T-cell (primary cell): ENCODE data around the gene FABP7. TPM values are rescaled to one million over a fixed set of nuclear protein-coding genes. Genes with fewer than 3 reads are reported as not detected.
"Not testable (repeated sequence)": the region's sequence is repeated elsewhere in the genome, so short reads cannot be mapped to it uniquely, and the experiment has no call there.

Source experiments
- ATAC-seq, 4 experiments: fragments of 200-7000 bp in 3 of 4; fragments of 150-1000 bp in 1 of 4; cut with Tn5 transposase; replicated peaks in 1 of 4; 1 replicate in 3 of 4; 2 replicates in 1 of 4; pipeline ENCODE4 v1.10.0; 2021; ENCODE audit warnings: moderate library complexity in 3 of 4, mild to moderate bottlenecking in 2 of 4, moderate number of reproducible peaks in 1 of 4
- CTCF ChIA-PET, 2 donors: fragments of 300-600 bp; sonication (Branson Sonifier 250); formaldehyde crosslinking; loops; one replicate each; lab custom pipeline; 2022; ENCODE audit warnings: antibody characterized with exemption in 2 of 2; lab: Charles Lee
- POLR2A ChIA-PET, 2 donors: fragments of 300-600 bp; sonication (Branson Sonifier 250); formaldehyde crosslinking; loops; one replicate each; lab custom pipeline; 2022; ENCODE audit warnings: antibody characterized with exemption in 2 of 2; lab: Charles Lee
- DNase-seq, 35 experiments: peaks; one replicate each; pipeline versions ENCODE4 v3.0.0 to v3.0.0-alpha.2; 2013 to 2023
- H3K27ac ChIP-seq: one replicate; pipeline ENCODE4 v1.5.1; 2013; ENCODE audit warnings: low read length
- H3K27me3 ChIP-seq, 2 experiments: replicated peaks in 1 of 2; 1 replicate in 1 of 2; 2 replicates in 1 of 2; pipeline versions ENCODE4 v1.6.1 to v1.7.0; 2013; ENCODE audit warnings: low read length in 1 of 2, mixed read lengths in 1 of 2; ENCODE audit not compliant: control insufficient read depth in 2 of 2, insufficient read depth in 2 of 2; ENCODE audit errors: extremely low read depth in 1 of 2
- H3K36me3 ChIP-seq, 2 donors: 1 replicate in 1 of 2; 2 replicates in 1 of 2; pipeline versions ENCODE4 v1.6.1 to v1.7.0; 2013; ENCODE audit warnings: low read length in 1 of 2; ENCODE audit not compliant: control insufficient read depth in 2 of 2, insufficient read depth in 1 of 2; ENCODE audit errors: extremely low read depth in 1 of 2
- H3K4me1 ChIP-seq, 2 experiments: 1 replicate in 1 of 2; 2 replicates in 1 of 2; pipeline versions ENCODE4 v1.6.1 to v1.7.0; 2013; ENCODE audit warnings: low read length in 2 of 2, mixed read lengths in 1 of 2; ENCODE audit not compliant: insufficient read depth in 2 of 2, control insufficient read depth in 1 of 2; ENCODE audit errors: extremely low read depth in 1 of 2
- H3K4me3 ChIP-seq, 2 donors: 1 replicate in 1 of 2; 2 replicates in 1 of 2; pipeline versions ENCODE4 v1.5.1 to v1.7.0; 2013; ENCODE audit warnings: mild to moderate bottlenecking in 2 of 2, low read length in 1 of 2, moderate library complexity in 1 of 2; ENCODE audit not compliant: control insufficient read depth in 1 of 2; ENCODE audit errors: extremely low read depth in 1 of 2
- H3K9me3 ChIP-seq: 2 replicates; pipeline ENCODE4 v1.7.0; 2013
- H3K27ac Mint-ChIP-seq, 2 donors: one replicate each; pipeline ENCODE4 v1.8.0; 2020 to 2021; ENCODE audit warnings: mild to moderate bottlenecking in 2 of 2, mixed read lengths in 2 of 2
- H3K27me3 Mint-ChIP-seq, 2 donors: one replicate each; pipeline ENCODE4 v1.8.0; 2021 to 2022; ENCODE audit warnings: mixed read lengths in 2 of 2
- H3K36me3 Mint-ChIP-seq: one replicate; pipeline ENCODE4 v1.8.0; 2021; ENCODE audit warnings: mixed read lengths
- H3K4me1 Mint-ChIP-seq, 3 donors: one replicate each; pipeline ENCODE4 v1.8.0; 2020 to 2022; ENCODE audit warnings: mixed read lengths in 3 of 3, mild to moderate bottlenecking in 1 of 3
- H3K4me3 Mint-ChIP-seq, 3 donors: one replicate each; pipeline ENCODE4 v1.8.0; 2020 to 2022; ENCODE audit warnings: mild to moderate bottlenecking in 3 of 3, mixed read lengths in 3 of 3, moderate library complexity in 3 of 3
- H3K9me3 Mint-ChIP-seq, 3 donors: one replicate each; pipeline ENCODE4 v1.8.0; 2020 to 2022; ENCODE audit warnings: mixed read lengths in 3 of 3
- WGBS: methylation state at CpG from one replicate; pipeline ENCODE4 v1.1.5; 2013; ENCODE audit warnings: missing lambda C conversion rate; ENCODE audit not compliant: insufficient coverage; 5-methylcytosine and 5-hydroxymethylcytosine counted together
- total RNA-seq, 35 experiments: library from RNA in 6 of 35; stranded (reverse) in 6 of 35; fragments of 120-200 nt in 1 of 35; gene quantifications; one replicate each; pipeline versions ENCODE4 v1.2.1 to v1.2.4 and lab custom pipeline; 2013 to 2026

Gene FABP7
- total RNA-seq, 5 donors from 2014 or later (not counting 1 experiment from before 2014, with no cell fraction given): not detected

DNA sequence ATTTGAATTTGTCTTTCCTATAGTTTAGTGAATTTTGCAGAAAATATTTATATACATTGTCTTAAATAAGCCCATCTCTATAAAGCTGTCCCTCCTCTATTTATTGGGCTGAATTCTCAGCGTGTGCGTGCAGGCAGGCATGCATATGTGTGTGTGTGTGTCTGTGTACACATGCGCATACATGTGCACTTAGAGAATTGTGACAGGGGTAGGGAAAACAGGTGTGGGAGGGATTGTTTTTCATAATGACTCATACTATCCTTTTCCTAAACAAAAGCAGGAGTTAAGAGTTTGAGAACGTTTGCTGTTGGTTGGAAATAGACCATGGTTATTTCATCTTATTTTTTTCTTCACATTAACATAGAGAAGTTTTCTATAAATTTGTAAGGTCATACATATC is 43.4 kb upstream of the FABP7 start:
- no peak overlapping the region for H3K27ac Mint-ChIP-seq
- no peak overlapping the region for H3K4me3 Mint-ChIP-seq
- H3K36me3 Mint-ChIP-seq: no peaks in the 10 kb centered on the region
- WGBS: no CpG with 5 or more reads among the region's 4 CpGs
- H3K27ac ChIP-seq: no peak overlapping the region
- DNase-seq (no peak), ATAC-seq (no peak)
- POLR2A ChIA-PET: no interaction called here
- H3K27me3 Mint-ChIP-seq: peaks cover 4% of the 10 kb centered on the region in 2 donors
- no peak overlapping the region for H3K4me3 ChIP-seq
- H3K4me1 ChIP-seq: no peaks in the 10 kb centered on the region
- H3K4me1 Mint-ChIP-seq: no peaks in the 10 kb centered on the region
- no peaks in the 10 kb centered on the region for H3K9me3 ChIP-seq
- H3K27me3 ChIP-seq: no peaks in the 10 kb centered on the region
- H3K9me3 Mint-ChIP-seq: no peaks in the 10 kb centered on the region
- H3K36me3 ChIP-seq: no peaks in the 10 kb centered on the region
- CTCF ChIA-PET: no interaction called here

DNA sequence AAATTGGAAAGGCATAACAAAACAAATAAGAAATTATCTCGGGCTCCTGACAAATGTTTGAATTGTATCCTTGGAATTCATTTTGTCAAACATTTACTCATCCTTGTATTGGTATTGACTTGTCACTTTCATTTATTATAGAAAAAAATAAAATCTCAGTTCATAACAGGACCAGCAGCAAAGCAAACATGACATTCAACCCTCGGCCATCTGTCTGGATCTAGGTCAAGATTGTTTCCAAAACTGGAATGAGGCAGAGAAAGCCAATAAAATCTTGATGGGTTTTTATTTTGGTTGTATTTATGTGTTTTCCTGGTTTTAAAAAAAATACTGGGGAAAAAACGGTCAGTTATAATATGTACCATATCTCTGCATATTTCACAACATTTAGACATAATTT is 42.9 kb upstream of the FABP7 start:
- no peak overlapping the region for H3K27ac ChIP-seq
- H3K4me1 ChIP-seq: no peaks in the 10 kb centered on the region
- H3K4me1 Mint-ChIP-seq: no peaks in the 10 kb centered on the region
- CTCF ChIA-PET: no interaction called here
- H3K36me3 Mint-ChIP-seq: no peaks in the 10 kb centered on the region
- peaks cover 4% of the 10 kb centered on the region in 2 donors for H3K27me3 Mint-ChIP-seq
- WGBS: no CpG with 5 or more reads among the region's 3 CpGs
- H3K36me3 ChIP-seq: no peaks in the 10 kb centered on the region
- no peaks in the 10 kb centered on the region for H3K27me3 ChIP-seq
- H3K9me3 Mint-ChIP-seq: no peaks in the 10 kb centered on the region
- ATAC-seq: no peak
- H3K9me3 ChIP-seq: no peaks in the 10 kb centered on the region
- no peak for DNase-seq
- no peak overlapping the region for H3K4me3 Mint-ChIP-seq
- no peak overlapping the region for H3K27ac Mint-ChIP-seq
- H3K4me3 ChIP-seq: no peak overlapping the region
- POLR2A ChIA-PET: no interaction called here

DNA sequence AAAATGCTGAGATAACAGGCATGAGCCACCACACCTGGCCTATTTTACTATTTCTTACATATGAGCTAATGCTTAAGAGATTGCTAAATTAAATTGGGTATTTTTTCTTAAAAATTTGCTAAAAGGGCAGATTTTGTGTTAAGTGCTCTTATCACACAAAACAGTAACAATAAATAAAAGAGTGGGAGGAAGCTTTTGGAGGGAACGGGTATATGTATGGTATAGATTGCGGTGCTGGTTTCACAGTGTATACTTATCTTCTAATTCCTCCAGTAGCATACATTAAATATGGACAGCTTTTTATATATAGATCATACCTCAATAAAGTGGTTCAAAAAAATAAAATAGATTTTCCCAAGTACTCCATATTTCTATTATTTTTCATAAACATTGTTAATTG is 39.4 kb upstream of the FABP7 start:
- ATAC-seq (no peak), DNase-seq (no peak)
- Histone ChIP-seq H3K4me1 (no peaks in the 10 kb centered on the region), H3K36me3 (no peaks in the 10 kb centered on the region), H3K4me3 (no peak overlapping the region), H3K27ac (no peak overlapping the region), H3K9me3 (no peaks in the 10 kb centered on the region), H3K27me3 (no peaks in the 10 kb centered on the region)
- Mint-ChIP-seq H3K4me3 (no peak overlapping the region), H3K36me3 (no peaks in the 10 kb centered on the region), H3K9me3 (no peaks in the 10 kb centered on the region), H3K27ac (no peak overlapping the region), H3K27me3 (no peaks in the 10 kb centered on the region), H3K4me1 (no peaks in the 10 kb centered on the region)
- ChIA-PET CTCF (no interaction called here), POLR2A (no interaction called here)
- WGBS: no CpG with 5 or more reads among the region's 2 CpGs

DNA sequence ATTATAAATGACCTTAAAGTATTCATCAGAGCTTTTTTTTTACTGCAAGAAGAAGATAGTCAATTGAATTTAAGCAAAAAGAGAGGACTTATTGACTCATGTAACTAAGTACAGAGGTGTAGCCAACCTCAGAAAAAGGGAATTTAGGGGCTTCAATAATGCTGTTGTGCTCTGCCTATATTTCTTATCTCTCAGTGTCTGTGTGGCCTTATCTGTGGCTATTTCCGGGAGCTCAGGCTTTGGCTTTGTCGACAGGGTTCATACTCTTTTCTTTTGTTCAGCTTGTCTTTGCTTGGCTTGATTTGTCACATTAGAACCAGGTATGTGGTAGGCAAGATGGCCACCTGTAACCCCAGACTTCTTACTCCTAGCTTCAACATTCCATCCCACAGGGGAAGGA is 38.6 kb upstream of the FABP7 start:
- no peak overlapping the region for H3K4me3 ChIP-seq
- ATAC-seq (no peak), DNase-seq (no peak)
- Mint-ChIP-seq H3K27ac (no peak overlapping the region), H3K4me3 (no peak overlapping the region), H3K4me1 (no peaks in the 10 kb centered on the region), H3K36me3 (no peaks in the 10 kb centered on the region), H3K27me3 (no peaks in the 10 kb centered on the region), H3K9me3 (no peaks in the 10 kb centered on the region)
- WGBS: no CpG with 5 or more reads among the region's 2 CpGs
- H3K36me3 ChIP-seq: no peaks in the 10 kb centered on the region
- H3K4me1 ChIP-seq: no peaks in the 10 kb centered on the region
- no peaks in the 10 kb centered on the region for H3K27me3 ChIP-seq
- ChIA-PET CTCF (no interaction called here), POLR2A (no interaction called here)
- H3K9me3 ChIP-seq: no peaks in the 10 kb centered on the region
- H3K27ac ChIP-seq: no peak overlapping the region

DNA sequence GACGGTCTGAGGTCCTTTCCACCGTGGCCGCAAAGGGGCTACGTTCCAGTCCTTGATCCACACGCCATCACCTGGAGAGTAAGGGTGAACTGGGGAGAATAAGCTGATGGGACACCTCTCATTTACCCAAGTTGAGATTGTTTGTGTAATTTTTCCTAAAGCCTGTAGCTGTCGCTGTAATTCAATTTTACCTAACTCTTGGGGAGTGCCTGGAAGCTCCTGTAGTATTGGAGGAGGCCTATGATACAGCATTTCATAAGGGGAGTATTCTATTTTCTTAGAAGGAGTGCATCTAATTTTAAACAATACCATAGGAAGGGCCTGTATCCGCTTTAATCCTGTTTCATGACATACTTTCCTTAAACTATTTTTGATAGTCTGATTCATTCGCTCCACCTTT is 35.3 kb upstream of the FABP7 start:
- DNase-seq: peak in 1 of 35 experiments; percentile 8
- H3K27ac ChIP-seq, H3K4me3 ChIP-seq, H3K27ac Mint-ChIP-seq, H3K27me3 ChIP-seq, H3K9me3 Mint-ChIP-seq, H3K27me3 Mint-ChIP-seq, ATAC-seq, H3K36me3 ChIP-seq, POLR2A ChIA-PET, H3K36me3 Mint-ChIP-seq, H3K4me1 Mint-ChIP-seq, H3K9me3 ChIP-seq, H3K4me1 ChIP-seq, H3K4me3 Mint-ChIP-seq: not testable (repeated sequence)
- 59% methylated on average over 2 of the region's 8 CpGs for WGBS
- CTCF ChIA-PET: interaction anchor here in 1 of 2 donors (1.2 kb wide), 1 partner anchor 95 kb away, joined by 5 read pairs; no protein-coding TSS in a partner anchor

DNA sequence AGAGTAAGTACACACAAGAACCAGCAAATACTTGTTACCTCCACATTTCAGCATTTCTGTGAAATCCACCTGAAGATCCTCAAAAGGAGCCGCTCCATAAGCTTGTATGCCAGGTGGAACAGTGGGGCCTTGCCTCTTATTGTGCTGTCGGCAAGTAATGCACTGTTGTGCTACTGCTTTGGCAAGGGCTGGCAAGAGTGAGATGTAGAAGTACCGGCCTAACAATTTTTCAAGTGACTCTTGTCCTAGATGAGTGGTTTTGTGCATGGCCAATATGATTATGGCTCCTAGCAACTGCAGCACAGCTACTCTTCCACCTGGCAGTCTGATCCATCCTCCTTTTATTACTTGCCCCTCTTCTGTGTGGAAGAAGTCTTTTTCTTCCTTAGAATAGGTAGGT is 34.7 kb upstream of the FABP7 start:
- H3K9me3 Mint-ChIP-seq, H3K4me3 Mint-ChIP-seq, H3K4me1 ChIP-seq, H3K9me3 ChIP-seq, ATAC-seq, H3K36me3 ChIP-seq, DNase-seq, H3K36me3 Mint-ChIP-seq, H3K27ac ChIP-seq, H3K27me3 Mint-ChIP-seq, POLR2A ChIA-PET, H3K4me3 ChIP-seq, H3K27me3 ChIP-seq, H3K4me1 Mint-ChIP-seq: not testable (repeated sequence)
- WGBS: 93% methylated on average over 3 of the region's 3 CpGs
- CTCF ChIA-PET: interaction anchor here in 1 of 2 donors (1.2 kb wide), 1 partner anchor 94 kb away, joined by 5 read pairs; no protein-coding TSS in a partner anchor
- peak overlapping the region in 1 of 2 donors; percentile 10 for H3K27ac Mint-ChIP-seq

DNA sequence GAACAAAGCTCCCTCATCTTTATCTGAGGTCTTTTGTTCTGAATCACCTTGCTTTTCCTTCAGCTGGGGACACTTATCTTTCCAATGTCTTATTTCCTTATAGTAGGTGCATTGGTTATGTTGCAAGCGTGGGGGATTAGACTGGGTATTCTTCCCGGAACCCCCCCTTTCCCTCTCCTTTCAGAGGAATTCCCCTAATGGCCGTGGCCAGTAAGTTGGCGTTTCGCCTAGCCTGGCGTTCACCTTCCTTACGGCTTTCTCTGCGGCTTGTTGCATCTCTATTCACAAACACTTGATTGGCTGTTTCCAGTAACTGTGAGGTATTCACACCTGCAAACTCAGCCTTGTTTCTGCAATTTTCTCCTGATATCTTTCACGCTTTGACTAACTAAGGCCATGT is 32.8 kb upstream of the FABP7 start:
- Histone ChIP-seq H3K9me3 (no peaks in the 10 kb centered on the region), H3K4me1 (peaks cover 0 to 2% of the 10 kb centered on the region in 2 experiments), H3K27ac (no peak overlapping the region), H3K4me3 (no peak overlapping the region), H3K27me3 (no peaks in the 10 kb centered on the region), H3K36me3 (no peaks in the 10 kb centered on the region)
- peaks cover 10 to 21% (median 12%) of the 10 kb centered on the region in 3 donors for H3K4me1 Mint-ChIP-seq
- WGBS: 88% methylated on average over 5 of the region's 9 CpGs
- no peak overlapping the region for H3K27ac Mint-ChIP-seq
- DNase-seq: no peak
- no peaks in the 10 kb centered on the region for H3K27me3 Mint-ChIP-seq
- no peaks in the 10 kb centered on the region for H3K36me3 Mint-ChIP-seq
- POLR2A ChIA-PET: no interaction called here
- CTCF ChIA-PET: interaction anchor here in 1 of 2 donors (1.0 kb wide), 1 partner anchor 93 kb away, joined by 3 read pairs; no protein-coding TSS in a partner anchor
- no peak overlapping the region for H3K4me3 Mint-ChIP-seq
- H3K9me3 Mint-ChIP-seq: no peaks in the 10 kb centered on the region
- ATAC-seq: no peak
